NCI-H2227 (cell line): ENCODE measurements around the gene TIFAB.

Experiments
- DNase-seq: peaks from one replicate; lab custom pipeline; 2025; ENCODE audit not compliant: unreplicated experiment; lab: John Stamatoyannopoulos, UW

Gene TIFAB

GRCh38 chr5:135482381-135482933, 30.3 kb upstream of the TIFAB start:
- no peak for DNase-seq

- no peak for DNase-seq
Measured at GRCh38 chr5:135481909-135482311, 29.8 kb upstream of the TIFAB start.

GRCh38 chr5:135481387-135481786, 29.2 kb upstream of the TIFAB start:
- DNase-seq = no peak

- no peak for DNase-seq
Measured at GRCh38 chr5:135480511-135480910, 28.4 kb upstream of the TIFAB start.

GRCh38 chr5:135478938-135479337, 26.8 kb upstream of the TIFAB start:
- no peak for DNase-seq

- no peak for DNase-seq
Measured at GRCh38 chr5:135477613-135478066, 25.5 kb upstream of the TIFAB start.

- DNase-seq = peak; percentile 49
Measured at GRCh38 chr5:135476615-135477581, 24.7 kb upstream of the TIFAB start.

- DNase-seq = no peak
Measured at GRCh38 chr5:135473956-135474670, 22.0 kb upstream of the TIFAB start.

- DNase-seq = no peak
Measured at GRCh38 chr5:135472141-135472540, 20.0 kb upstream of the TIFAB start.

- no peak for DNase-seq
Measured at GRCh38 chr5:135471726-135472125, 19.6 kb upstream of the TIFAB start.

- no peak for DNase-seq
Measured at GRCh38 chr5:135469911-135470310, 17.8 kb upstream of the TIFAB start.

- DNase-seq = no peak
Measured at GRCh38 chr5:135468541-135468940, 16.4 kb upstream of the TIFAB start.

GRCh38 chr5:135467871-135468485, 15.8 kb upstream of the TIFAB start:
- no peak for DNase-seq

- DNase-seq = no peak
Measured at GRCh38 chr5:135467051-135467625, 15.0 kb upstream of the TIFAB start.

- peak; percentile 85 for DNase-seq
Measured at GRCh38 chr5:135466178-135467050, 14.3 kb upstream of the TIFAB start.

- no peak for DNase-seq
Measured at GRCh38 chr5:135465391-135466122, 13.4 kb upstream of the TIFAB start.

GRCh38 chr5:135462304-135462703, 10.2 kb upstream of the TIFAB start:
- peak; percentile 79 for DNase-seq

- DNase-seq = no peak
Measured at GRCh38 chr5:135461481-135462151, 9.5 kb upstream of the TIFAB start.
